Vagina (tissue), 2 donors: ENCODE results near the gene ZNF469.

Source experiments
- CTCF ChIP-seq, 3 experiments: fragments of 450-650 bp in 2 of 3; fragments of 200-600 bp in 1 of 3; sonication (generic) in 1 of 3; IDR thresholded peaks; one replicate each; pipeline ENCODE4 v1.5.1; 2017 to 2019; ENCODE audit warnings: antibody characterized with exemption in 3 of 3, mild to moderate bottlenecking in 2 of 3, moderate library complexity in 2 of 3
- POLR2A ChIP-seq, 2 donors: fragments of 450-650 bp; IDR thresholded peaks; one replicate each; pipeline ENCODE4 v1.6.1; 2017; ENCODE audit warnings: antibody characterized with exemption in 2 of 2, mild to moderate bottlenecking in 2 of 2, moderate library complexity in 2 of 2
- POLR2AphosphoS5 ChIP-seq, 2 donors: sonication (generic); formaldehyde crosslinking; IDR thresholded peaks; one replicate each; pipeline ENCODE4 v1.9.0; 2017; ENCODE audit warnings: antibody characterized with exemption in 2 of 2, mild to moderate bottlenecking in 2 of 2, low read depth in 1 of 2; ENCODE audit not compliant: insufficient read depth in 1 of 2

GRCh38 chr16:88408561-88409142 lies 25.9 kb downstream of the ZNF469 start:
- TF ChIP-seq POLR2AphosphoS5 (IDR thresholded peaks at IDR 0.05; ENCODE audit: insufficient read depth in 1 of 2, low read depth in 1 of 2) (no peak), CTCF (IDR thresholded peaks at IDR 0.05) (no peak), POLR2A (IDR thresholded peaks at IDR 0.05) (no peak)
